GM10248 (cell line): ENCODE data around the gene NLRC5.
A peak's percentile ranks its signal among the peaks of the same experiment; 100 is the strongest.

Experiments used
- CTCF ChIA-PET: fragments of 300-600 bp; sonication (Branson Sonifier 250); formaldehyde crosslinking; extraction: SDS; loops from one replicate; lab custom pipeline; 2021; ENCODE audit warnings: antibody characterized with exemption; lab: Yijun Ruan, JAX
- POLR2A ChIA-PET: fragments of 350-650 bp; sonication (Branson Sonifier 250); formaldehyde crosslinking; extraction: SDS; loops from one replicate; lab custom pipeline; 2020; ENCODE audit warnings: antibody characterized with exemption; lab: Yijun Ruan, JAX
- DNase-seq: peaks from one replicate; pipeline ENCODE4 v3.0.0; 2012; ENCODE audit errors: extremely low spot score
- CTCF ChIP-seq: IDR thresholded peaks from 2 replicates; pipeline ENCODE4 v1.5.1; 2012; ENCODE audit warnings: mild to moderate bottlenecking, low read depth; ENCODE audit errors: extremely low read depth, missing control alignments, control extremely low read depth

NLRC5 gene

GRCh38 chr16:57092786-57093411 is 103.5 kb downstream of the NLRC5 start:
- DNase-seq: peak; percentile 78
- peak; percentile 41 for TF ChIP-seq CTCF
- CTCF ChIA-PET: interaction anchor here (0.8 to 7.0 kb wide), 38 partner anchors 9 to 325 kb away, joined by 3 to 92 read pairs (median 5); partner anchors contain the start of genes PSME3IP1 and RSPRY1
- POLR2A ChIA-PET: interaction anchor here (0.5 to 1.2 kb wide), 3 partner anchors 14 to 275 kb away, joined by 3 to 4 read pairs (median 3); no protein-coding TSS in a partner anchor

GRCh38 chr16:57093666-57094564 is 104.6 kb downstream of the NLRC5 start:
- POLR2A ChIA-PET: interaction anchor here (0.6 kb wide), 1 partner anchor 267 kb away, joined by 6 read pairs; no protein-coding TSS in a partner anchor
- CTCF ChIA-PET: interaction anchor here (1.0 to 7.0 kb wide), 21 partner anchors 8 to 206 kb away, joined by 3 to 92 read pairs (median 10); partner anchors contain the start of genes PSME3IP1 and RSPRY1
- no peak for TF ChIP-seq CTCF
- no peak for DNase-seq

GRCh38 chr16:57094911-57095310 is 105.6 kb downstream of the NLRC5 start:
- no peak for TF ChIP-seq CTCF
- DNase-seq: no peak
- POLR2A ChIA-PET: no interaction called here
- CTCF ChIA-PET: interaction anchor here (1.2 to 7.0 kb wide), 7 partner anchors 9 to 75 kb away, joined by 3 to 92 read pairs (median 14); no protein-coding TSS in a partner anchor

GRCh38 chr16:57096192-57096591 is 106.8 kb downstream of the NLRC5 start:
- no peak for DNase-seq
- ChIA-PET CTCF (interaction anchor here (0.9 to 7.0 kb wide), 9 partner anchors 9 to 167 kb away, joined by 3 to 92 read pairs (median 9); no protein-coding TSS in a partner anchor), POLR2A (interaction anchor here (0.9 kb wide), 1 partner anchor 9 kb away, joined by 3 read pairs; no protein-coding TSS in a partner anchor)
- TF ChIP-seq CTCF: no peak

- TF ChIP-seq CTCF: no peak
- no peak for DNase-seq
- ChIA-PET CTCF (interaction anchor here (0.9 to 7.0 kb wide), 7 partner anchors 9 to 166 kb away, joined by 3 to 92 read pairs (median 9); no protein-coding TSS in a partner anchor), POLR2A (interaction anchor here (0.9 kb wide), 1 partner anchor 8 kb away, joined by 3 read pairs; no protein-coding TSS in a partner anchor)
Observed at GRCh38 chr16:57096793-57097192, 107.4 kb downstream of the NLRC5 start.
